H9 (cell line): ENCODE data around the gene OTOF. TPM values are rescaled to one million over a fixed set of nuclear protein-coding genes. Genes with fewer than 3 reads are reported as not detected.
"Not testable (repeated sequence)": the region's sequence is repeated elsewhere in the genome, so short reads cannot be mapped to it uniquely, and the experiment has no call there.

Experiments used
- DNase-seq: peaks from one replicate; pipeline ENCODE4 v3.0.0-alpha.2; 2017
- H2AFZ ChIP-seq: one replicate; pipeline ENCODE4 v1.6.1; 2013; ENCODE audit warnings: mild to moderate bottlenecking, low read length, control low read depth, moderate library complexity
- H2AK5ac ChIP-seq: 2 replicates; pipeline ENCODE4 v1.6.1; 2013; ENCODE audit warnings: low read length, control low read depth, mixed read lengths; ENCODE audit not compliant: insufficient read length
- H2BK120ac ChIP-seq: one replicate; pipeline ENCODE4 v1.6.1; 2013; ENCODE audit warnings: low read depth, mild to moderate bottlenecking, low read length, control low read depth, inconsistent platforms; ENCODE audit not compliant: poor library complexity, severe bottlenecking
- H2BK12ac ChIP-seq: 2 replicates; pipeline ENCODE4 v1.6.1; 2013; ENCODE audit warnings: low read length, control low read depth, mixed read lengths, low read depth; ENCODE audit not compliant: insufficient read length
- H2BK15ac ChIP-seq: 2 replicates; pipeline ENCODE4 v1.6.1; 2013; ENCODE audit warnings: low read depth, low read length, control low read depth
- H2BK20ac ChIP-seq: one replicate; pipeline ENCODE4 v1.6.1; 2013; ENCODE audit warnings: low read depth, mild to moderate bottlenecking, low read length, control low read depth, inconsistent platforms; ENCODE audit not compliant: poor library complexity, severe bottlenecking
- H2BK5ac ChIP-seq: 2 replicates; pipeline ENCODE4 v1.6.1; 2013; ENCODE audit warnings: low read length, control low read depth, mixed read lengths; ENCODE audit not compliant: insufficient read length
- H3K14ac ChIP-seq: 2 replicates; pipeline ENCODE4 v1.6.1; 2013; ENCODE audit warnings: low read length, control low read depth; ENCODE audit not compliant: insufficient read depth
- H3K18ac ChIP-seq: 2 replicates; pipeline ENCODE4 v1.6.1; 2013; ENCODE audit warnings: low read depth, mild to moderate bottlenecking, mixed read lengths, low read length, control low read depth; ENCODE audit not compliant: insufficient read length
- H3K23ac ChIP-seq: 2 replicates; pipeline ENCODE4 v1.6.1; 2013; ENCODE audit warnings: low read length, control low read depth, mixed read lengths, low read depth; ENCODE audit not compliant: insufficient read length
- H3K23me2 ChIP-seq: 2 replicates; pipeline ENCODE4 v1.6.1; 2013; ENCODE audit warnings: low read depth, mild to moderate bottlenecking, mixed read lengths, low read length, control low read depth; ENCODE audit not compliant: insufficient read length, poor library complexity, severe bottlenecking
- H3K27ac ChIP-seq: 2 replicates; pipeline ENCODE4 v1.5.1; 2013; ENCODE audit warnings: low read length, control low read depth, mixed read lengths, low read depth; ENCODE audit not compliant: insufficient read length
- H3K27me3 ChIP-seq: 2 replicates; pipeline ENCODE4 v1.6.1; 2013; ENCODE audit warnings: low read length, control low read depth, inconsistent platforms; ENCODE audit not compliant: insufficient read depth
- H3K4ac ChIP-seq: 2 replicates; pipeline ENCODE4 v1.6.1; 2013; ENCODE audit warnings: low read depth, mild to moderate bottlenecking, control low read depth, inconsistent platforms, low read length, moderate library complexity
- H3K4me1 ChIP-seq: 2 replicates; pipeline ENCODE4 v1.6.1; 2013; ENCODE audit warnings: low read length, control low read depth, inconsistent platforms; ENCODE audit not compliant: insufficient read depth
- H3K4me2 ChIP-seq: 2 replicates; pipeline ENCODE4 v1.6.1; 2013; ENCODE audit warnings: low read length, control low read depth, mixed read lengths; ENCODE audit not compliant: insufficient read length, insufficient read depth
- H3K56ac ChIP-seq: 2 replicates; pipeline ENCODE4 v1.6.1; 2013; ENCODE audit warnings: low read depth, mild to moderate bottlenecking, mixed read lengths, low read length, control low read depth; ENCODE audit not compliant: insufficient read length
- H3K79me1 ChIP-seq: 2 replicates; pipeline ENCODE4 v1.6.1; 2013; ENCODE audit warnings: low read depth, mild to moderate bottlenecking, moderate library complexity, low read length, control low read depth, inconsistent platforms; ENCODE audit not compliant: insufficient read depth, poor library complexity, severe bottlenecking
- H3K79me2 ChIP-seq: 2 replicates; pipeline ENCODE4 v1.6.1; 2013; ENCODE audit warnings: low read length, control low read depth, inconsistent platforms; ENCODE audit not compliant: insufficient read depth
- H3K9ac ChIP-seq: 2 replicates; pipeline ENCODE4 v1.6.1; 2013; ENCODE audit warnings: low read length, control low read depth, mixed read lengths; ENCODE audit not compliant: insufficient read length; ENCODE audit errors: extremely low read depth
- H3K9me3 ChIP-seq: one replicate; pipeline ENCODE4 v1.6.1; 2013; ENCODE audit warnings: low read depth, low read length, inconsistent platforms; ENCODE audit not compliant: control insufficient read depth
- H3T11ph ChIP-seq: one replicate; pipeline ENCODE4 v1.6.1; 2013; ENCODE audit warnings: mild to moderate bottlenecking, low read length, control low read depth, inconsistent platforms
- H4K20me1 ChIP-seq: one replicate; pipeline ENCODE4 v1.6.1; 2013; ENCODE audit not compliant: control insufficient read depth, insufficient read length, insufficient read depth
- H4K5ac ChIP-seq: 2 replicates; pipeline ENCODE4 v1.6.1; 2013; ENCODE audit warnings: low read depth, mild to moderate bottlenecking, mixed read lengths, low read length, control low read depth; ENCODE audit not compliant: insufficient read length
- H4K8ac ChIP-seq: replicated peaks from 2 replicates; pipeline ENCODE4 v1.6.1; 2013; ENCODE audit warnings: low read length, control low read depth, mixed read lengths, low read depth; ENCODE audit not compliant: insufficient read length
- H4K91ac ChIP-seq: 2 replicates; pipeline ENCODE4 v1.6.1; 2013; ENCODE audit warnings: low read depth, mild to moderate bottlenecking, moderate library complexity, mixed read lengths, low read length, control low read depth; ENCODE audit not compliant: insufficient read length
- H3K27ac Mint-ChIP-seq, 3 experiments: 2 replicates in 2 of 3; 3 replicates in 1 of 3; pipeline ENCODE4 v1.8.0; 2020 to 2021; ENCODE audit warnings: mixed read lengths in 3 of 3, mild to moderate bottlenecking in 1 of 3, moderate library complexity in 1 of 3
- H3K27me3 Mint-ChIP-seq: 2 replicates; pipeline ENCODE4 v1.8.0; 2021; ENCODE audit warnings: low read depth, mild to moderate bottlenecking, moderate library complexity, mixed read lengths
- H3K36me3 Mint-ChIP-seq, 3 experiments: 2 replicates in 2 of 3; 3 replicates in 1 of 3; pipeline ENCODE4 v1.8.0; 2020 to 2021; ENCODE audit warnings: low read depth in 3 of 3, mixed read lengths in 3 of 3; ENCODE audit not compliant: insufficient read depth in 1 of 3
- H3K4me1 Mint-ChIP-seq, 2 experiments: 2 replicates each; pipeline ENCODE4 v1.8.0; 2020; ENCODE audit warnings: mixed read lengths in 2 of 2
- H3K4me3 Mint-ChIP-seq, 2 experiments: 2 replicates in 1 of 2; 3 replicates in 1 of 2; pipeline ENCODE4 v1.8.0; 2020 to 2021; ENCODE audit warnings: mild to moderate bottlenecking in 2 of 2, mixed read lengths in 2 of 2, moderate library complexity in 1 of 2
- H3K9me3 Mint-ChIP-seq, 2 experiments: 2 replicates in 1 of 2; 3 replicates in 1 of 2; pipeline ENCODE4 v1.8.0; 2020; ENCODE audit warnings: mild to moderate bottlenecking in 2 of 2, mixed read lengths in 2 of 2, moderate library complexity in 1 of 2
- WGBS: extraction: QIAGEN DNeasy Blood & Tissue Kit; methylation state at CpG from one replicate; pipeline ENCODE4 v1.1.7; 2013; ENCODE audit warnings: missing lambda C conversion rate, low lambda C conversion rate, mixed read lengths; ENCODE audit not compliant: insufficient read length; ENCODE audit errors: extremely low coverage; 5-methylcytosine and 5-hydroxymethylcytosine counted together
- total RNA-seq: library from RNA; stranded (reverse); gene quantifications from 2 replicates; pipeline ENCODE4 v1.2.1, GENCODE V29; 2021
- TF ChIP-seq, protein P1 (sequence below): fragments of 200-600 bp; sonication (generic); conservative IDR thresholded peaks from 3 replicates; pipeline ENCODE4 v1.8.0; 2021; ENCODE audit warnings: antibody characterized with exemption, mild to moderate bottlenecking

OTOF gene
- total RNA-seq, 1 experiment from 2014 or later, result 0.35 TPM

- no peaks in the 10 kb centered on the region for H3K9me3 ChIP-seq
- no peaks in the 10 kb centered on the region for H3K23me2 ChIP-seq
- H2AFZ ChIP-seq, result no peak overlapping the region
- Mint-ChIP-seq H3K27ac (no peak overlapping the region), H3K27me3 (no peaks in the 10 kb centered on the region), H3K36me3 (no peaks in the 10 kb centered on the region), H3K9me3 (peaks cover 4 to 7% of the 10 kb centered on the region in 2 experiments; a peak in 2 of 5 replicates), H3K4me1 (peaks cover 9 to 15% of the 10 kb centered on the region in 2 experiments; a peak in 3 of 4 replicates), H3K4me3 (no peak overlapping the region)
- no peak overlapping the region for H4K8ac ChIP-seq
- H4K5ac ChIP-seq, result no peak overlapping the region
- no peak overlapping the region for H3K4ac ChIP-seq
- peak; percentile 80 for DNase-seq
- TF ChIP-seq, protein P1, sequence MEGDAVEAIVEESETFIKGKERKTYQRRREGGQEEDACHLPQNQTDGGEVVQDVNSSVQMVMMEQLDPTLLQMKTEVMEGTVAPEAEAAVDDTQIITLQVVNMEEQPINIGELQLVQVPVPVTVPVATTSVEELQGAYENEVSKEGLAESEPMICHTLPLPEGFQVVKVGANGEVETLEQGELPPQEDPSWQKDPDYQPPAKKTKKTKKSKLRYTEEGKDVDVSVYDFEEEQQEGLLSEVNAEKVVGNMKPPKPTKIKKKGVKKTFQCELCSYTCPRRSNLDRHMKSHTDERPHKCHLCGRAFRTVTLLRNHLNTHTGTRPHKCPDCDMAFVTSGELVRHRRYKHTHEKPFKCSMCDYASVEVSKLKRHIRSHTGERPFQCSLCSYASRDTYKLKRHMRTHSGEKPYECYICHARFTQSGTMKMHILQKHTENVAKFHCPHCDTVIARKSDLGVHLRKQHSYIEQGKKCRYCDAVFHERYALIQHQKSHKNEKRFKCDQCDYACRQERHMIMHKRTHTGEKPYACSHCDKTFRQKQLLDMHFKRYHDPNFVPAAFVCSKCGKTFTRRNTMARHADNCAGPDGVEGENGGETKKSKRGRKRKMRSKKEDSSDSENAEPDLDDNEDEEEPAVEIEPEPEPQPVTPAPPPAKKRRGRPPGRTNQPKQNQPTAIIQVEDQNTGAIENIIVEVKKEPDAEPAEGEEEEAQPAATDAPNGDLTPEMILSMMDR, result peak; percentile 96
- no peak overlapping the region for H4K91ac ChIP-seq
- H3K79me2 ChIP-seq, result no peaks in the 10 kb centered on the region
- no peak overlapping the region for H3K9ac ChIP-seq
- no peak overlapping the region for H2BK12ac ChIP-seq
- no peak overlapping the region for H2BK20ac ChIP-seq
- H3K79me1 ChIP-seq, result no peaks in the 10 kb centered on the region
- no peak overlapping the region for H3T11ph ChIP-seq
- no peaks in the 10 kb centered on the region for H3K4me1 ChIP-seq
- H3K4me2 ChIP-seq, result no peak overlapping the region
- no peak overlapping the region for H2BK15ac ChIP-seq
- H4K20me1 ChIP-seq, result no peaks in the 10 kb centered on the region
- no peak overlapping the region for H3K56ac ChIP-seq
- WGBS, result no CpG with 5 or more reads among the region's 5 CpGs
- no peak overlapping the region for H3K23ac ChIP-seq
- no peak overlapping the region for H3K14ac ChIP-seq
- no peak overlapping the region for H2AK5ac ChIP-seq
- H3K18ac ChIP-seq, result no peak overlapping the region
- no peaks in the 10 kb centered on the region for H3K27me3 ChIP-seq
- no peak overlapping the region for H2BK5ac ChIP-seq
- no peak overlapping the region for H2BK120ac ChIP-seq
- no peak overlapping the region for H3K27ac ChIP-seq
Measured at GRCh38 chr2:26469092-26469710, 8.7 kb downstream of the OTOF start.

DNA sequence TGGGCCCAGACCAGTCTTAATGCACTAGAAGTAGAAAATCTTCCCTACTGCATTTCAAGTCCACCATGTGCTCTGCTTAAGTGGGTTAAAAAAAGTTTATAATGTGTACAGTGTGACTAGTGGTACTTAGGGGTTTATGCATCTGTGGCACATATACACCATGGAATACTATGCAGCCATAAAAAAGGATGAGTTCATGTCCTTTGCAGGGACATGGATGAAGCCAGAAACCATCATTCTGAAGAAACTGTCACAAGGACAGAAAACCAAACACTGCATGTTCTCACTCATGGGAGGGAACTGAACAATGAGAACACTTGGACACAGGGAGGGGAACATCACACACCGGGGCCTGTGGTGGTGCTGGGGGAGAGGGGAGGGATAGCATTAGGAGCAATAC is 9.4 kb downstream of the OTOF start:
- H3K4ac ChIP-seq, result not testable (repeated sequence)

More for the DNA sequence above, 9.4 kb downstream of the OTOF start:
- H4K8ac ChIP-seq, H2BK20ac ChIP-seq, H3K14ac ChIP-seq, H3K27me3 Mint-ChIP-seq, H3T11ph ChIP-seq, H3K4me3 Mint-ChIP-seq, H2BK5ac ChIP-seq, H4K5ac ChIP-seq, DNase-seq, H2BK120ac ChIP-seq, H3K56ac ChIP-seq, H3K27ac Mint-ChIP-seq, H3K23ac ChIP-seq, H2BK15ac ChIP-seq, H3K79me1 ChIP-seq, H3K4me1 ChIP-seq, H3K36me3 Mint-ChIP-seq, H3K79me2 ChIP-seq, H3K27me3 ChIP-seq, H3K4me2 ChIP-seq, H2AFZ ChIP-seq, H3K18ac ChIP-seq, H3K27ac ChIP-seq, H3K9ac ChIP-seq, H4K91ac ChIP-seq, H2AK5ac ChIP-seq, H2BK12ac ChIP-seq, H3K9me3 ChIP-seq, H3K23me2 ChIP-seq, H4K20me1 ChIP-seq, H3K9me3 Mint-ChIP-seq: not testable (repeated sequence)
- peaks cover 13 to 21% of the 10 kb centered on the region in 2 experiments; a peak in 3 of 4 replicates for H3K4me1 Mint-ChIP-seq
- WGBS, result no CpG with 5 or more reads among the region's 1 CpG
